Uterus (tissue), 2 donors: Measurements from ENCODE around the gene GLDC.

Experiments
- POLR2A ChIP-seq, 2 donors: fragments of 450-650 bp; IDR thresholded peaks; one replicate each; pipeline ENCODE4 v1.6.1; 2016; ENCODE audit warnings: antibody characterized with exemption in 2 of 2, mild to moderate bottlenecking in 1 of 2, moderate library complexity in 1 of 2
- TF ChIP-seq, protein P1 (sequence below), 4 experiments: fragments of 200-600 bp in 2 of 4; fragments of 450-650 bp in 2 of 4; sonication (generic) in 2 of 4; IDR thresholded peaks; one replicate each; pipeline ENCODE4 v1.5.1; 2016 to 2019; ENCODE audit warnings: antibody characterized with exemption in 4 of 4, mild to moderate bottlenecking in 2 of 4, moderate library complexity in 1 of 4

DNA sequence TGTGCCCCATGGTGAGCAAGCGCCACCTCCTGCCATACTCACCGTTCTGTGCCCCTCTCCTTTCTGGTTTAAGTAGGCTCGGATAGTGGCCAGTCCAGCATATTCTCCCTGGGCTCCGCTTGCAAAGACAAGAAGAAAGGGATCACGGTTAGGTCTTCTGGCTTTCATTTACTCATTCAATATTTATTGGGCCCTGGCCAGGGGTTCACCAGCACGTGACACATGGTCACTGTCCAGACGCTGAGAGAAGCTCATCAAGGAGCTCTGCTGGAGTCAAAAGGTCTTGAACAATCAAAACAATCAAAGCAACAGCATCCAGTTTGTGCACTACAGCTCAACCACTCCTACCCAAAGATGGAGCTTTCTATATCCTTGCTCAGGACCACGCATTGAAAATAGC lies 80.2 kb downstream of the GLDC start:
- TF ChIP-seq, protein P1, sequence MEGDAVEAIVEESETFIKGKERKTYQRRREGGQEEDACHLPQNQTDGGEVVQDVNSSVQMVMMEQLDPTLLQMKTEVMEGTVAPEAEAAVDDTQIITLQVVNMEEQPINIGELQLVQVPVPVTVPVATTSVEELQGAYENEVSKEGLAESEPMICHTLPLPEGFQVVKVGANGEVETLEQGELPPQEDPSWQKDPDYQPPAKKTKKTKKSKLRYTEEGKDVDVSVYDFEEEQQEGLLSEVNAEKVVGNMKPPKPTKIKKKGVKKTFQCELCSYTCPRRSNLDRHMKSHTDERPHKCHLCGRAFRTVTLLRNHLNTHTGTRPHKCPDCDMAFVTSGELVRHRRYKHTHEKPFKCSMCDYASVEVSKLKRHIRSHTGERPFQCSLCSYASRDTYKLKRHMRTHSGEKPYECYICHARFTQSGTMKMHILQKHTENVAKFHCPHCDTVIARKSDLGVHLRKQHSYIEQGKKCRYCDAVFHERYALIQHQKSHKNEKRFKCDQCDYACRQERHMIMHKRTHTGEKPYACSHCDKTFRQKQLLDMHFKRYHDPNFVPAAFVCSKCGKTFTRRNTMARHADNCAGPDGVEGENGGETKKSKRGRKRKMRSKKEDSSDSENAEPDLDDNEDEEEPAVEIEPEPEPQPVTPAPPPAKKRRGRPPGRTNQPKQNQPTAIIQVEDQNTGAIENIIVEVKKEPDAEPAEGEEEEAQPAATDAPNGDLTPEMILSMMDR (IDR thresholded peaks at IDR 0.05) = no peak
- no peak for TF ChIP-seq POLR2A (IDR thresholded peaks at IDR 0.05)
